Iris pigment epithelial cell (primary cell): ENCODE results near the gene MAS1.
"Not testable (repeated sequence)": the region's sequence is repeated elsewhere in the genome, so short reads cannot be mapped to it uniquely, and the experiment has no call there.

Experiments used
- DNase-seq: peaks from one replicate; pipeline ENCODE4 v3.0.0-alpha.2; 2011; ENCODE audit warnings: low read depth

The MAS1 gene

DNA sequence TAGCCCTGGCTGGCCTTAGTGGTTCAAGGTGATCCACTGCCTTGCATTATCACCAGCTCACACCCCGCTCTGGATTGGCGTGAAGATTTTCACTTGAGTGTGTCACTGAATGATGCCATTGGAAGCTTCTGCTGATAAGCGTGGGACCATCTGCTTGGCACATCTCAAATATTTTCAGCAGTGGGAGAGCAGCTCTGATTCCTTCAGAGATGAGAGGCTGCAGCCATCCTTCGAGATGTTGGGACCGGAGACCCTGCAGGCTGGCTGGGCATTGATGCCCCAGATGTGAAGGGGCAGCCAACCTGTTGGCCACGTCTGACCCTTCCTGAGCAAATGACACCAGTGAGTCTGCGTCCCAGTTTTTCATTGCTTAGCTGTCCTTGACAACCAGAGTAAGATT is at the start of gene MAS1:
TSS of gene MAS1 (plus strand) at position 197 of the 400 bp plus-strand sequence. CDS start 15,968 bp downstream, outside the sequence.
- no peak for DNase-seq

DNA sequence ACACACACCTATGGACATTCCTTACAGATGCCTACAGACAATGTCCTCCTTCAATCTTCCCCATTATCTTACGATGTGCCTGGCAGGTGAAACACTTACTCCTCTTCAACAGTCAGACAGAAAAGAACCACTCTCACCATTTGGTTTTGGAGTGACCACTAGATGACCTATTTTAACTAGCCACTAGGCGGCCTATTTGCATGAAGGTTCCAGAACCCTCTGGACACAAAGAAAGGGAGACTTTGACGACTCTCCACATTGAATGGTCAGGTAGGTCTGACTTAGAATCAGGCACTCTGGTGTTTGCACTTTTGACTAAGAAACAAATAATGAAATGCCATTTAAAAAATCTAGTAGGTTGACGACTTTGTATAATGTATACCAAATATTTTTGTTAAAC is 48.8 kb upstream of the MAS1 start:
- peak; percentile 6 for DNase-seq

- DNase-seq, result no peak
Observed at GRCh38 chr6:159844737-159845645, 45.8 kb upstream of the MAS1 start.

GRCh38 chr6:159848552-159848951 is 42.2 kb upstream of the MAS1 start:
- not testable (repeated sequence) for DNase-seq

DNA sequence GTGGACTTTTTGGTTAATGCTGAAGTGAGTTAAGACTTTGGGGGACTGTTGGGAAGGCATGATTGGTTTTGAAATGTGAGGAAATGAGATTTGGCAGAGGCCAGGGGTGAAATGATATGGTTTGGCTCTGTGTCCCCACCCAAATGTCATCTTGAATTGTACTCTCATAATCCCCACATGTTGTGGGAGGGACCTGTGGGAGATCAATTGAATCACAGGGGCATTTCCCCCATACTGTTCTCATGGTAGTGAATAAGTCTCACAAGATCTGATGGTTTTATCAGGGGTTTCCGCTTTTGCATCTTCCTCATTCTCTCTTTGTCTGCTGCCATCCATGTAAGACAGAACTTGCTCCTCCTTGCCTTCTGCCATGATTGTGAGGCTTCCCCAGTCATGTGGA is 40.9 kb upstream of the MAS1 start:
- DNase-seq, result not testable (repeated sequence)

DNA sequence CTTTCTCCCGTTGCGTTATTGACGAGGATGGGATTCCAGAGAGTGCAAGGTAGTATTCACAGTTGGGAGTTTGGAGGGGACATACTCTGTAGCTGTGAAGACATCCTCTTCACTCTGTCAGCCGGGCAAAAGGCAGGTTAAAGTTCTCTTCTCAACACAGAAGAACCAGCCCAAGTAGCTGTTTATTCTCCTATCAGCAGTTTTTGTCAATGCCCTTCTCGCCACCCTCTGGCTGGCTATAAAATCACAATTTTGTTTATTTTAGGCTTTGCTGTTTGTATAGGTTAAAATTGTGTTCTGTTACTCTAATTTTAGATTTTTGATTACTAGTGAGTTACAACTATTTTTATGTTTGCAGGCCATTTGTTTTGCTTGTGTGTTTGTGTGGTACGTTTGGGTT is 37.9 kb upstream of the MAS1 start:
- no peak for DNase-seq

GRCh38 chr6:159853754-159854153 is 37.0 kb upstream of the MAS1 start:
- no peak for DNase-seq

DNA sequence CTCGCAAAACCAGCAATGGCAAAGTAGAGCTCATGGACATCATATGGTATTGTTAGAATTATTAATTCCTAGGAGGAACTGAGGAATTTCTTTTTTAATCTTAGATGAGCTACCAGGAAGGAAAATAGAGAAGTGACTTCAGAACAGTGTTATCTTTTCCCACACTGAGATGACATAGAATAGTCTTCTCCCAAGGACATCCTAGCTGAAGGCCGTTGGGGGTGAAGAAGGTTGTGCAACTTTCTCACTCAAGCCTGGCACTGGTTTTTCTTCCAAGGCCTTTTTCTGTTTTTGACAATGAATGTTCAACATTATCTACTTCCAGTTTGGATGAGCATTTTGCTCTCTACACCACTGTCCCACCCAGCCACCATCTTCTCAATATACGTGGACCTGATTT is 35.8 kb upstream of the MAS1 start:
- DNase-seq, result no peak

DNA sequence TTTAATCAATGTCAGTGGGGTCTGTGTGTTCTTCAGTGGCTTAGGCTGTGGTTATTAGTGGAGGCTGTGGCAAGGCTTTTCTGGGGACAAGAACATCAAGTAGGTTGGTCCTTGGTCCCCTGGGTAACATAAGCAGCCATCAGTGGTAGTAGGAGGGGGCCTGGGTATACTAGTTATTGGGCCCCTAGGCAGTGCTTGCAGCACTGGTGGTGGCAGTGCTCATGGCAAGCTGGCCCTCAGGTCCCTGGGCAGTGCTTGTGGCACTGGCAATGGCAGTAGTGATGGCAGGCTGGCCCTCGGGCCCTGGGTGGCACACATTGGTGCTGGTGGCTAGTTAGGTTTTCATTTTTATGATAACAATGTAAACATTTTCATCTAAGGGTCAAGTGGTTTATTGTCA is 32.5 kb upstream of the MAS1 start:
- DNase-seq, result no peak

DNA sequence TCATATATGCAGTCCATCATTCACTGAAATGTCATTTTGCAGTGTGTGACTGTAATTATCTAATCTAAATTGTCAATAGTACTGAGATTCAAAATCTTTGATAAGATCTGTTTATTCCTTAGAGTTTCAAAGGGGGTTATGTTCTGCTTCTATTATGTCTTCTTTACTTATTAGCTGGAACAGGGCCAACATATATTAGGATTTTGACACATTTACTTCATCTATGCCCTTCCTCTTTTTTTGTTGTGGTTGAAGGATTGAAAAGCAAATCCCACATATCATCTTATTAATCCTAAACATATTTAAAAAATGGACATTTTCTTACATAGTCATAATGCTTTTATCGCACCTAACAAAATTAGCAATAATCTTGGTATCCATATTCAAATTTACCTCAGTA is 30.3 kb upstream of the MAS1 start:
- no peak for DNase-seq

- DNase-seq, result no peak
Observed at GRCh38 chr6:159862103-159862502, 28.7 kb upstream of the MAS1 start.

- DNase-seq, result peak; percentile 64
Observed at GRCh38 chr6:159863341-159863740, 27.4 kb upstream of the MAS1 start.

- DNase-seq, result no peak
Observed at GRCh38 chr6:159865226-159865920, 25.4 kb upstream of the MAS1 start.

GRCh38 chr6:159866286-159867247 is 24.2 kb upstream of the MAS1 start:
- no peak for DNase-seq

GRCh38 chr6:159871241-159871640 is 19.5 kb upstream of the MAS1 start:
- DNase-seq, result no peak

GRCh38 chr6:159871906-159872305 is 18.9 kb upstream of the MAS1 start:
- peak; percentile 22 for DNase-seq

- peak; percentile 21 for DNase-seq
Observed at GRCh38 chr6:159874435-159874834, 16.4 kb upstream of the MAS1 start.

DNA sequence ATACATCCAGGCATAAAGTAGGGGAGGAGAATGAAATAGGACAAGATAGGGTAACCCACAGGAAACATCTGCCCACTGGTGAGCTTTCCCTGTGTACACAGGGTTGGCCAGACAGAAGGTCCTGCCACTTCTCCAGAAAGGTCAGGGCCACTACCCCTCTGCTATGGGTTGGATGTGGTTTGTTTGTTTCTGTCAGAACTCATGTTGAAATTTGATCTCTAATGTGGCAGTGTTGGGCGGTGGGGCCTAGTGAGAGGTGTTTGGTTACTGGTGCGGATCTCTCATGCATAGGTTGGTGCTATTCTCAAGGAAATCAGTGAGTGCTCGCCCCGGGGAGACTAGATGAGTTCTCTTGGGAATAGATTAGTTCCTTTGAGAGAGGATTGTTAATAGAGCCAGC is 15.6 kb upstream of the MAS1 start:
- DNase-seq, result no peak

DNA sequence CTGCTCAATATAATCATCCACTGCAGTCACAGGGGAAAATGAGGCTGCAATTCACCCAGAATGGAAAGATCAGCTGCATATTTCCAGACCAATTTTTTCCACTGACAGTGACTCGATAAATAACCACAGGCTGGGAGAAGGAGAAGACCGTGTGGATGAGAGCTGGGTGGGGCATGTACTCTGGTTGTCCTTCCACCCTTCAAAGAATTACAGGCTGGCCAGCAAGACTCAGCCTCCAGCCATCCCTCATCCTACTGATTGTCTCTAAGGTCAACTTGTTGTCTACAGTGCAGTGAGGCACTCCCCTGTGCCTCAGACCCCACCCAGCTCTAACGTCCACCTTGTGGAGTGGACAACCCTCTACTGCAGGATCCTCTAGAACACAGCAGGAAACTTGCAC is 14.5 kb upstream of the MAS1 start:
- no peak for DNase-seq

DNA sequence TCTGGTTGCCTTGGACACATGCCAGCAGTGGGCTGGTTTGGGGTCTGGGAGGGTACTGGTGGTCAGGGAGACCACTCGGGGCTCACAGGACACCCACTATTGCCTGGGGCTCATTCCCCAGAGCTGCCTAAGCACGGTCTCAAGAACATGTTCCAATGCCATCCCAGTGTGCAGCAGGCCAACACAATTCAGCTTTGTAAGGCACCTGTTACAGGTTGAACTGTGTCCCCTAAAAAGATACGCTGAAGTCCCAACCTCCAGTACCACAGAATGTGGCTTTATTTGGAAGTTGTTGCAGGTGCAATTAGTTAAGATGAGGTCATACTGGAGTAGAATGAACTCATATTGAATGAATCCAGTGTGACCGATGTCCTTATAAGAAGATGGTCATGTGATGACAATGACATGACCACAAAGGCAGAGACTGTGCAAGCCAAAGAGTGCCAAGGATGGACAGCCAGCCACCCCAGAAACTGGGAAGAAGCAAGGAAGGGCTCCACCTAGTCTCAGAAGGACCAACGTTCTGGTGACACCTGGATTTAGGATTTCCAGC is 13.5 kb upstream of the MAS1 start:
- DNase-seq, result no peak

- no peak for DNase-seq
Observed at GRCh38 chr6:159878341-159878740, 12.4 kb upstream of the MAS1 start.

- DNase-seq, result no peak
Observed at GRCh38 chr6:159879856-159880255, 10.9 kb upstream of the MAS1 start.
